Uterus (tissue), 4 donors: ENCODE measurements around the gene GNAT1. TPM values are rescaled to one million over a fixed set of nuclear protein-coding genes. Genes with fewer than 3 reads are reported as not detected.
"Not testable (repeated sequence)": the region's sequence is repeated elsewhere in the genome, so short reads cannot be mapped to it uniquely, and the experiment has no call there.

Source experiments
- DNase-seq, 2 donors: peaks; one replicate each; pipeline ENCODE4 v3.0.0-alpha.2; 2019 to 2020
- H3K27ac ChIP-seq, 2 donors: fragments of 200-600 bp; sonication (generic); 1 replicate in 1 of 2; 2 replicates in 1 of 2; pipeline ENCODE4 v1.5.1; 2016 to 2018
- H3K27me3 ChIP-seq, 2 donors: fragments of 200-600 bp; sonication (generic); one replicate each; pipeline ENCODE4 v1.5.1; 2018 to 2019; ENCODE audit warnings: control low read depth in 1 of 2
- H3K36me3 ChIP-seq, 2 donors: fragments of 200-600 bp; sonication (generic); one replicate each; pipeline ENCODE4 v1.5.1; 2019; ENCODE audit warnings: control low read depth in 1 of 2
- H3K4me1 ChIP-seq, 2 donors: fragments of 200-600 bp; sonication (generic); one replicate each; pipeline ENCODE4 v1.5.1; 2018 to 2019; ENCODE audit warnings: control low read depth in 1 of 2
- H3K4me3 ChIP-seq, 2 donors: fragments of 200-600 bp; sonication (generic); 1 replicate in 1 of 2; 2 replicates in 1 of 2; pipeline ENCODE4 v1.5.1; 2018 to 2019; ENCODE audit warnings: mild to moderate bottlenecking in 1 of 2
- H3K9me3 ChIP-seq, 2 donors: fragments of 200-600 bp; sonication (generic); one replicate each; pipeline ENCODE4 v1.5.1; 2019; ENCODE audit warnings: control low read depth in 1 of 2
- POLR2A ChIP-seq, 2 donors: fragments of 450-650 bp; IDR thresholded peaks; one replicate each; pipeline ENCODE4 v1.6.1; 2016; ENCODE audit warnings: antibody characterized with exemption in 2 of 2, mild to moderate bottlenecking in 1 of 2, moderate library complexity in 1 of 2
- intact Hi-C: fragments of 100-400 bp; cut with DNase I; formaldehyde crosslinking; loops from one replicate; pipeline ENCODE4 v1.15.1; 2023; ENCODE audit warnings: low total_unique reads
- total RNA-seq, 4 donors: library from RNA; depleted of rRNA in 3 of 4; stranded (reverse); fragments of >200 nt in 3 of 4; gene quantifications; one replicate each; pipeline versions ENCODE4 v1.1.0 to v1.2.4, GENCODE V29; 2014 to 2023
- TF ChIP-seq, protein P1 (sequence below), 4 experiments: fragments of 200-600 bp in 2 of 4; fragments of 450-650 bp in 2 of 4; sonication (generic) in 2 of 4; IDR thresholded peaks; one replicate each; pipeline ENCODE4 v1.5.1; 2016 to 2019; ENCODE audit warnings: antibody characterized with exemption in 4 of 4, mild to moderate bottlenecking in 2 of 4, moderate library complexity in 1 of 4
- donor health status: DM: yes; HTN: yes; CAD: no.

GNAT1 gene
- total RNA-seq, 4 donors from 2014 or later = not detected

DNA sequence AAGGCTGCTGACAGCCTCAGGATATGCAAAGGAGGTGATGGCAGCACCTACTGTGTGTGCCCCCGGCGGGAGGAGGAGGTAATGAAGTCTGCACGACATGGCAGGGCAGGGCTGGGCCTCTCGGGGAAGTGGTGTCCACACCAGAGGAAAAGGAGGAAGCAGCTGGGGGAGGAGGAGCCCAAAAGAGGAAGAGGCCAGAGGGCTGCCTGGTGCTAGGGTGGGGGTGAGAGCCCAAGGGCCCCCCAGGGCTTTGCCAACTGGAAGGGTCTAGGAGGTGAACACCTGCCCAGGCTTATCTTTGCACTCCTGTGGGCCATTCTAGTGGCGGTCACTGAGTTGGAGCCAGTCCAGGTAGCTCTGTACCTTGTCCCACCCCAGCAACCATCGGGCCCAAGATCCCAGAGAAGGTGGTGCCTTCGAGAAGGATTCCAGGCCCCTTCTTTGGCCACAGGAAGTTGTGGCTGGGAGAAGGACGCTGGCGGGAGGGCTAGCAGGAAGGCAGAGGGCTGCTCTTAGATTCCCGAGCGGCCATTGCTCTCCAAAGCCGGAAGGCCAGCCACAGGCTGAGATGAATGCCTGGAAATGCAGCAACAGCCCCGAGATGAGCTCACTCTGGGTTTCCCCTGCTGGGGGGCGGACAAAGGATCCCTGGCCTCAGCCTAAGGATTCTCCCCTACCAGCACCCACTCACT, 51.6 kb downstream of the GNAT1 start:
- Histone ChIP-seq H3K36me3 (no peaks in the 10 kb centered on the region), H3K27ac (peak overlapping the region; percentile 67 to 99), H3K4me3 (no peak overlapping the region), H3K9me3 (no peaks in the 10 kb centered on the region), H3K27me3 (no peaks in the 10 kb centered on the region), H3K4me1 (peaks cover 6 to 65% of the 10 kb centered on the region in 2 donors)
- intact Hi-C loops = no loop called here
- TF ChIP-seq, protein P1, sequence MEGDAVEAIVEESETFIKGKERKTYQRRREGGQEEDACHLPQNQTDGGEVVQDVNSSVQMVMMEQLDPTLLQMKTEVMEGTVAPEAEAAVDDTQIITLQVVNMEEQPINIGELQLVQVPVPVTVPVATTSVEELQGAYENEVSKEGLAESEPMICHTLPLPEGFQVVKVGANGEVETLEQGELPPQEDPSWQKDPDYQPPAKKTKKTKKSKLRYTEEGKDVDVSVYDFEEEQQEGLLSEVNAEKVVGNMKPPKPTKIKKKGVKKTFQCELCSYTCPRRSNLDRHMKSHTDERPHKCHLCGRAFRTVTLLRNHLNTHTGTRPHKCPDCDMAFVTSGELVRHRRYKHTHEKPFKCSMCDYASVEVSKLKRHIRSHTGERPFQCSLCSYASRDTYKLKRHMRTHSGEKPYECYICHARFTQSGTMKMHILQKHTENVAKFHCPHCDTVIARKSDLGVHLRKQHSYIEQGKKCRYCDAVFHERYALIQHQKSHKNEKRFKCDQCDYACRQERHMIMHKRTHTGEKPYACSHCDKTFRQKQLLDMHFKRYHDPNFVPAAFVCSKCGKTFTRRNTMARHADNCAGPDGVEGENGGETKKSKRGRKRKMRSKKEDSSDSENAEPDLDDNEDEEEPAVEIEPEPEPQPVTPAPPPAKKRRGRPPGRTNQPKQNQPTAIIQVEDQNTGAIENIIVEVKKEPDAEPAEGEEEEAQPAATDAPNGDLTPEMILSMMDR (IDR thresholded peaks at IDR 0.05) = no peak
- no peak for TF ChIP-seq POLR2A (IDR thresholded peaks at IDR 0.05)
- DNase-seq = peak in 1 of 2 donors; percentile 58

- no peaks in the 10 kb centered on the region for H3K9me3 ChIP-seq
- peak overlapping the region; percentile 67 to 99 for H3K27ac ChIP-seq
- no peaks in the 10 kb centered on the region for H3K27me3 ChIP-seq
- no peak overlapping the region for H3K4me3 ChIP-seq
- TF ChIP-seq POLR2A (IDR thresholded peaks at IDR 0.05) = no peak
- TF ChIP-seq, protein P1 (IDR thresholded peaks at IDR 0.05) = no peak
- intact Hi-C loops = no loop called here
- H3K4me1 ChIP-seq = peaks cover 6 to 65% of the 10 kb centered on the region in 2 donors
- DNase-seq = no peak
- no peaks in the 10 kb centered on the region for H3K36me3 ChIP-seq
Measured at GRCh38 chr3:50243543-50243895, 52.1 kb downstream of the GNAT1 start.

DNA sequence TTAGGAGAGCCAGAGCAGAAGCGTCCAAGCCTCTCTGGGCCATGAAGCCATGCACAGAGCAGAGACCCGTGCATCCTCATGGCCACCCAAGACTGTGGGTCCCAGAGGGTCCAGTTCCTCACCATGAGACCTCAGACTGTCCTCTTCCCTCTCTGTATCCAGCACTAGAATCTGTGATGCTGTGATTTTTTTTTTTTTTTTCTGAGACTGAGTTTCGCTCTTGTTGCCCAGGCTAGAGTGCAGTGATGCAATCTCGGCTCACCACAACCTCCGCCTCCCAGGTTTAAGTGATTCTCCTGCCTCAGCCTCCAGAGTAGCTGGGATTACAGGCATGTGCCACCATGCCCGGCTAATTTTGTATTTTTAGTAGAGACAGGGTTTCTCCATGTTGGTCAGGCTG, 53.4 kb downstream of the GNAT1 start:
- H3K27me3 ChIP-seq, H3K9me3 ChIP-seq, intact Hi-C loops, DNase-seq, H3K36me3 ChIP-seq, H3K4me3 ChIP-seq: not testable (repeated sequence)
- Histone ChIP-seq H3K4me1 (peaks cover under 1 to 62% of the 10 kb centered on the region in 2 donors), H3K27ac (peak overlapping the region; percentile 81 to 99)

GRCh38 chr3:50245251-50245745, 53.9 kb downstream of the GNAT1 start:
- Histone ChIP-seq H3K4me1 (peaks cover 0 to 61% of the 10 kb centered on the region in 2 donors), H3K36me3 (no peaks in the 10 kb centered on the region), H3K27me3 (no peaks in the 10 kb centered on the region), H3K27ac (peak overlapping the region; percentile 81 to 99), H3K9me3 (no peaks in the 10 kb centered on the region), H3K4me3 (peak overlapping the region in 1 of 2 donors; percentile 31)
- intact Hi-C loops = no loop called here
- no peak for TF ChIP-seq POLR2A (IDR thresholded peaks at IDR 0.05)
- TF ChIP-seq, protein P1 (IDR thresholded peaks at IDR 0.05) = no peak
- no peak for DNase-seq

DNA sequence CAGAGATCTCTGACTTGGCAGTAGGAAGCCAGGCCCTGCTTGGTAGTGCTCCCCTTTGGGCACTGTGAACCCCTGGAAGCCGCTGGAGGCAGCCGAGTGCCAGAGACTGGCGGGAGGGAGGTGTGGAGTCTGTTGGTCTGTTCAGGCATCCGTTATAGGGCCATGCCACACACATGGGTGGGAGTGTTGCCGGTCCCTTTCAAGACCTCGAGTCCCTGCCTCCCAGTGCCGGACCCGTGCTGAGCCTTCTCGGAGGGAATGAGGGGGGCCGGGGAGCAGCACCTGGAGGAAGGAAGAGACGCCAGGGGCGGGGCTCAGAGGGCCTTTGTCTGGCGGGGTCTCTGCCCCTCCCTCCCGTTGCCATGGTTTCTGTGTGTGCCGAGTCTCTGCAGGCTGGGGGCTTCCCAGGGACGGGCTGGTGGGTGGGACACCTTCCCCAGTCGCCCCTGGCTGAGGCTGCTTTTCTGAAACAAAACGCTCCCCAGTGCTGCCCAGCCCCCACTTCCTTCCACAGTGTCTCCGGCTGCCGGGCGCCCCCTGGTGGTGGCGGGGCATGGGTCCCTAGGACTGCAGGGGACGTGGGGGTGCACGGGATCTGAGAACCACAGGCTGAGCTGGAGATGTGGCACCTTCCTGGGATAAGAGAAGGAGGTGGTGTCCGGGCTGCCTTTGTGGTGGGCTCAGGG, 54.6 kb downstream of the GNAT1 start:
- H3K27me3 ChIP-seq = no peaks in the 10 kb centered on the region
- no peaks in the 10 kb centered on the region for H3K36me3 ChIP-seq
- no peak for TF ChIP-seq POLR2A (IDR thresholded peaks at IDR 0.05)
- TF ChIP-seq, protein P1 (IDR thresholded peaks at IDR 0.05) = peak; percentile 97 to 98 (median 98)
- peak; percentile 90 to 92 for DNase-seq
- no peaks in the 10 kb centered on the region for H3K9me3 ChIP-seq
- peak overlapping the region; percentile 81 to 99 for H3K27ac ChIP-seq
- intact Hi-C loops = no loop called here
- H3K4me3 ChIP-seq = peak overlapping the region; percentile 31 to 37
- H3K4me1 ChIP-seq = peaks cover 0 to 65% of the 10 kb centered on the region in 2 donors
